Astrocyte of the spinal cord (primary cell): Measurements from ENCODE around the gene MED8.

Experiments used
- DNase-seq: peaks from one replicate; pipeline ENCODE4 v3.0.0; 2011; ENCODE audit warnings: low read depth, low spot score
- H3K4me3 ChIP-seq: 2 replicates; pipeline ENCODE4 v1.5.1; 2011; ENCODE audit warnings: low read depth, mild to moderate bottlenecking, low read length, moderate library complexity
- in situ Hi-C: cut with HindIII; loops from 2 replicates; pipeline ENCODE4 v1.10.0; 2017; ENCODE audit warnings: low sequenced_read_pairs
- TF ChIP-seq, protein P1 (sequence below): IDR thresholded peaks from 2 replicates; pipeline ENCODE4 v1.5.1; 2012; ENCODE audit warnings: low read depth, mild to moderate bottlenecking, low read length, inconsistent platforms

Gene MED8

DNA sequence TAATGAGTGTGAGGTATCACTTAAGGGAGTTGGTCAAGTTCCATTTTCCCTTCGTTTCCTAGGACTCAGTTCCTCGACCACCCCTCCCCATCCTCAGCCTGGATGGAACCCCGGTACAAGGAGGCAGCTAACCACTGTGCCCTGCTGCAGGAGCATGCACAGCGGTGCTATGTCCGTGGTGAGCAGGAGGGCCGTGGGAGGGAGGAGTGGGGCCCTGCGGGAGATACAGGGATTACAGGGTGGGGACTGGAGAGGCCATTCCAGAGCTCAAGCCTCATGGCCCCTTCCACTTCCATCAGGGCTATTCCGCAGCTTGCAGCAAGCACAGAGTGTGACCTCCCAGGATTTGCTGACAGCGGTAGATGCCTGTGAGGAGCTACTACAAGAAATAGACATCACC lies 38.3 kb upstream of the MED8 start:
- in situ Hi-C loops: no loop called here
- TF ChIP-seq, protein P1, sequence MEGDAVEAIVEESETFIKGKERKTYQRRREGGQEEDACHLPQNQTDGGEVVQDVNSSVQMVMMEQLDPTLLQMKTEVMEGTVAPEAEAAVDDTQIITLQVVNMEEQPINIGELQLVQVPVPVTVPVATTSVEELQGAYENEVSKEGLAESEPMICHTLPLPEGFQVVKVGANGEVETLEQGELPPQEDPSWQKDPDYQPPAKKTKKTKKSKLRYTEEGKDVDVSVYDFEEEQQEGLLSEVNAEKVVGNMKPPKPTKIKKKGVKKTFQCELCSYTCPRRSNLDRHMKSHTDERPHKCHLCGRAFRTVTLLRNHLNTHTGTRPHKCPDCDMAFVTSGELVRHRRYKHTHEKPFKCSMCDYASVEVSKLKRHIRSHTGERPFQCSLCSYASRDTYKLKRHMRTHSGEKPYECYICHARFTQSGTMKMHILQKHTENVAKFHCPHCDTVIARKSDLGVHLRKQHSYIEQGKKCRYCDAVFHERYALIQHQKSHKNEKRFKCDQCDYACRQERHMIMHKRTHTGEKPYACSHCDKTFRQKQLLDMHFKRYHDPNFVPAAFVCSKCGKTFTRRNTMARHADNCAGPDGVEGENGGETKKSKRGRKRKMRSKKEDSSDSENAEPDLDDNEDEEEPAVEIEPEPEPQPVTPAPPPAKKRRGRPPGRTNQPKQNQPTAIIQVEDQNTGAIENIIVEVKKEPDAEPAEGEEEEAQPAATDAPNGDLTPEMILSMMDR: no peak
- no peak overlapping the region for H3K4me3 ChIP-seq
- DNase-seq: no peak

DNA sequence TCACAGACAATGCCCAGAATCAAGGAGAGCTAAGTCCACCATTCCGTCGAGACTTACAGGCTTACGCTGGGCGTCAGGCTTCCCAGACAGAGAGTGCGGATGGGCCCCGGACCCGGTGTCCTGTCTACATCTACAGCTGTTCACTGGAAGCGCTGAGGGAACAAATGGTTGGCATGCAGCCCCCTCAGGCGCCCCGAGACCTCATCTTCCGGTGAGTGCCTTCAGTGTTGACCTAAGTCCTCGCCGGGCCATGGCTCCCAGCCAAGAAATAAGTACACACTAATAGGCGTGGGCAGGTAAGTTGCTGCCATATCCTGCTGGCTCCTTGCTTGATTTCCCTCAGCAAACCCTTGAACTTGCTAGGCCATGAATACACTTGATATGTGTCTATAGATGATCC lies 37.9 kb upstream of the MED8 start:
- DNase-seq: no peak
- in situ Hi-C loops: no loop called here
- H3K4me3 ChIP-seq: no peak overlapping the region
- TF ChIP-seq, protein P1: no peak

DNA sequence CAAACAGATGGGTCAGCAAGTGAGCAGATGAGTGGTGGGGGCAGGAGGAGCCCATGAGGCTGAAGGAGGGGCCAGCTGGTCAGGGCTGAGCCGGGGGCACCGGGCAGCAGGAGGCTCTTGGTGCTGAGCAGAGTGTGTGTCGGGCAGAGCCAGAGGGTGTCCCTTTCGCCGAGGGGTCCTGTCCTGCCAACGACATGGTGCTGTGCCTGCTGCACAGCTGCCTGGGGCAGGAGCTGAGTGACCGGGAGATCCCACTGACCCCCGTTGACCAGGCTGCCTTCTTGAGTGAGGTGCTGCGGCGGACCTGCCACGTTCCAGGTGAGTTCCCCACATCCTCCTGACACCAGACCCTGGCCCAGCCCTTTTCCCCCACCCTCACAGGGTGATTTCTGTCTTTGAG lies 36.6 kb upstream of the MED8 start:
- in situ Hi-C loops: no loop called here
- TF ChIP-seq, protein P1: no peak

DNA sequence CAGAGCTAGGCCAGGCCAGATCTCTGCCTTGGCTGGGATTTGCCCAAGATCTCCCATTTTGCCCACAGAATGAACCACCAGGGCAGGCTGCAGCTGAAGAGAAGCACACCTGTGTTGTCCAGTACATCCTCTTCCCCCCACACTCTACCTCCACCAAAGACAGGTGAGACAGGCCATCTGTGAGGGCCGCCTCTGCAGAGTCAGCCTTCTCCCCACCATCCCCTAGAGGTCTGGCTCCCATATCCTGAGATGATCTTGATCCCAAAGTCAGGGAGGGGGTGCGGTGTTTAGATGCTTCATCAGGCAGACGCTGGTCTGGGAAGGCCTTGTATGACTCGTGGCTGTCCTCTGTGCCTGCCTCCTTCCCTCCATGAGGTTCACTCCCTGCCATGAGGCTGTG lies 35.4 kb upstream of the MED8 start:
- DNase-seq: no peak
- H3K4me3 ChIP-seq: no peak overlapping the region
- TF ChIP-seq, protein P1: no peak
- in situ Hi-C loops: no loop called here

More for the DNA sequence above, 36.6 kb upstream of the MED8 start:
- DNase-seq: no peak
- H3K4me3 ChIP-seq: no peak overlapping the region

DNA sequence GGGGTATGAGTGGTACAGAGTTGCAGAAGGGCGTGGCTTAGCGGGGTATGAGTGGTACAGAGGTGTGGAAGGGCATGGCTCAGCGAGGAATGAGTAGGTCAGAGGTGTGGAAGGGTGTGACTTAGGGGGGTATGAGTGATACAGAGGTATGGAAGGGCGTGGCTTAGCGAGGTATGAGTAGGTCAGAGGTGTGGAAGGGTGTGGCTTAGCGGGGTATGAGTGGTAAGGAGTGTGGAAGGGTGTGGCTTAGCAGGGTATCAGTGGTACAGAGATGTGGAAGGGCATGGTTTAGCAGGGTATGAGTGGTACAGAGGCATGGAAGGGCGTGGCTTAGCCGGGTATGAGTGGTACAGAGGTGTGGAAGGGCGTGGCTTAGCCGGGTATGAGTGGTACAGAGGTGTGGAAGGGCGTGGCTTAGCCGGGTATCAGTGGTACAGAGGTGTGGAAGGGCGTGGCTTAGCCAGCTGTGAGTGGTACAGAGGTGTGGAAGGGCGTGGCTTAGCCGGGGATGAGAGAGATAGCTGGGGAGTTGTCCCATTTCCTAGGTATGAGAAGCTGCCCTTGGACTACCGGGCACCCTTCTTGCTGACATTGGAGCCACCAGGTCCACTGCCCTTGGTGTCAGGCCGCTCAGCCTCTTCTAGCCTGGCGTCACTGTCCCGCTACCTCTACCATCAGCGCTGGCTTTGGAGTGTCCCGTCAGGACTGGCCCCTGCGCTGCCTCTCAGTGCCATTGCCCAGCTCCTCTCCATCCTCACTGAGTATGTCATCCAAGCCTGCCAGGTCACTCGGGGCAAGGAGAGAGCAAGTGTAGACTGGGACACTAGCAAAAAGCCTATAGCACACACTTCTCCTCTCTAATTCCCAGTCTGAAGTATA lies 34.3 kb upstream of the MED8 start:
- H3K4me3 ChIP-seq: no peak overlapping the region
- in situ Hi-C loops: no loop called here
- DNase-seq: no peak
- TF ChIP-seq, protein P1: no peak

DNA sequence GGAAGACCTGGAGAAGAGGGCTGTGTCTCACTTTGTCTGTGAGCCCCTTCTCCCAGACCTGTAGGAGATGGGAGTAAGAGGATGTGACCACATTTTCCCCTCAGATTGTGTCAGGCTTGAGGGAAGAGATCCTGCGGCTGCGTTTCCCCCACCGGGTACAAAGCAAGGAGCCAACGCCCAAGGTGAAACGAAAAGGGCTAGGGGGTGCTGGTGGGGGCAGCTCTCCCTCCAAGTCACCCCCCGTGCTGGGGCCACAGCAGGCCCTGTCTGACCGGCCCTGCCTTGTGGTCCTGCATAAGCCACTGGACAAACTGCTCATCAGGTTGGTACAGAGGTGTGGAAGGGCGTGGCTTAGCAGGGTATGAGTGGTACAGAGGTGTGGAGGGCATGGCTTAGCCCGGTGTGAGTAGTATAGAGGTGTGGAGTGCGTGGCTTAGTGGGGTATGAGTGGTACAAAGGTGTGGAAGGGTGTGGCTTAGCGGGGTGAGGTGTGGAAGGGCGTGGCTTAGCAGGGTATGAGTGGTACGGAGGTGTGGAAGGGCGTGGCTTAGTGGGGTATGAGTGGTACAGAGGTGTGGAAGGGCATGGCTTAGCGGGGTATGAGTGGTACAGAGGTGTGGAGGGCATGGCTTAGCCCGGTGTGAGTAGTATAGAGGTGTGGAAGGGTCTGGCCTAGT lies 33.5 kb upstream of the MED8 start:
- DNase-seq: no peak
- TF ChIP-seq, protein P1: no peak
- in situ Hi-C loops: no loop called here
- no peak overlapping the region for H3K4me3 ChIP-seq
